ENCODE results near the gene ADAMTS3. TPM values are rescaled to one million over a fixed set of nuclear protein-coding genes. Genes with fewer than 3 reads are reported as not detected.

Gene ADAMTS3
- total RNA-seq, 1 experiment from 2014 or later, result 4.4 TPM

DNA sequence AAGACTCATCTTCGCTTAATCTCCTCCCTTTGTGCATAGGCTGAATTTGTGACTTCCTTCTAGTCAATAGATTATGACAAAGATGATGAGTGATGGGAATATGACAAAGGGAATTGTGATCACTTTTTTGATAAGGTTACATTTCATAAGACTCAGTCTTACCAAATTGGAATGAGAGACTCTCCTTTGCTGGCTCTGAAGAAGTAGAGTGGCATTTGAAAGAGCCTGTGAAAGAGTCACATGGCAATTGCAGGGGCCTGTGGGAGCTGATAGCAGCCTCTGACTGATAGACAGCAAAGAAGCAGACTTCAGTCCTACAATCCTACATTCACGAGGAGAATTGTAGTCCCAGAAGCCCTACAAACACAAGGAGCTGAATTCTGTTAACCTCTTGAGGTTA, 44.9 kb upstream of the ADAMTS3 start:
- Mint-ChIP-seq H3K4me3 (no peak overlapping the region), H3K27ac (no peak overlapping the region), H3K36me3 (no peaks in the 10 kb centered on the region), H3K4me1 (no peaks in the 10 kb centered on the region), H3K27me3 (ENCODE audit: low read depth) (no peaks in the 10 kb centered on the region; the same call in 1 of the 2 replicates), H3K9me3 (peaks cover 3% of the 10 kb centered on the region)
- DNase-seq (ENCODE audit: low spot score) (no peak), ATAC-seq (no peak)
- ChIA-PET POLR2A (no interaction called here), CTCF (interaction anchor here (1.2 kb wide), 1 partner anchor 46 kb away, joined by 4 read pairs; no protein-coding TSS in a partner anchor)
- TF ChIP-seq, protein P1, sequence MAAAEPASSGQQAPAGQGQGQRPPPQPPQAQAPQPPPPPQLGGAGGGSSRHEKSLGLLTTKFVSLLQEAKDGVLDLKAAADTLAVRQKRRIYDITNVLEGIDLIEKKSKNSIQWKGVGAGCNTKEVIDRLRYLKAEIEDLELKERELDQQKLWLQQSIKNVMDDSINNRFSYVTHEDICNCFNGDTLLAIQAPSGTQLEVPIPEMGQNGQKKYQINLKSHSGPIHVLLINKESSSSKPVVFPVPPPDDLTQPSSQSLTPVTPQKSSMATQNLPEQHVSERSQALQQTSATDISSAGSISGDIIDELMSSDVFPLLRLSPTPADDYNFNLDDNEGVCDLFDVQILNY (CRISPR knock-in tag; IDR thresholded peaks at IDR 0.05), result no peak

DNA sequence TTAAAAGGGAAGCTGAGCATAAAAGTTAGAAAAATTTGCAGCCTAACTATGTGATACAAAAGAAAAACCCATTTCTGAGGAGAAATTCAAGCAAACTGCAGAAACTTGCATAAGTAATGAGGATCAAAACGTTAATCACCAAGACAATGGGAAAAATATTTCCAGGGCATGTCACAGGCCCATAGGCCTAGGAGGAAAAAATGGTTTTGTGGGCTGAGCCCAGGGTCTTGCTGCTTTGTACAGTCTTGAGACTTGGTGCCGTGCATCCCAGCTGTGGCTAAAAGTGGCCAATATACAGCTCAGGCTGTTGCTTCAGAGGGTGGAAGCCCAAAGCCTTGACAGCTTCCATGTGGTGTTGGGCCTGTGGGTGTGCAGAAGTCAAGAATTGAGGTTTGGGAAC, 37.7 kb upstream of the ADAMTS3 start:
- no peak for DNase-seq (ENCODE audit: low spot score)
- TF ChIP-seq, protein P2, sequence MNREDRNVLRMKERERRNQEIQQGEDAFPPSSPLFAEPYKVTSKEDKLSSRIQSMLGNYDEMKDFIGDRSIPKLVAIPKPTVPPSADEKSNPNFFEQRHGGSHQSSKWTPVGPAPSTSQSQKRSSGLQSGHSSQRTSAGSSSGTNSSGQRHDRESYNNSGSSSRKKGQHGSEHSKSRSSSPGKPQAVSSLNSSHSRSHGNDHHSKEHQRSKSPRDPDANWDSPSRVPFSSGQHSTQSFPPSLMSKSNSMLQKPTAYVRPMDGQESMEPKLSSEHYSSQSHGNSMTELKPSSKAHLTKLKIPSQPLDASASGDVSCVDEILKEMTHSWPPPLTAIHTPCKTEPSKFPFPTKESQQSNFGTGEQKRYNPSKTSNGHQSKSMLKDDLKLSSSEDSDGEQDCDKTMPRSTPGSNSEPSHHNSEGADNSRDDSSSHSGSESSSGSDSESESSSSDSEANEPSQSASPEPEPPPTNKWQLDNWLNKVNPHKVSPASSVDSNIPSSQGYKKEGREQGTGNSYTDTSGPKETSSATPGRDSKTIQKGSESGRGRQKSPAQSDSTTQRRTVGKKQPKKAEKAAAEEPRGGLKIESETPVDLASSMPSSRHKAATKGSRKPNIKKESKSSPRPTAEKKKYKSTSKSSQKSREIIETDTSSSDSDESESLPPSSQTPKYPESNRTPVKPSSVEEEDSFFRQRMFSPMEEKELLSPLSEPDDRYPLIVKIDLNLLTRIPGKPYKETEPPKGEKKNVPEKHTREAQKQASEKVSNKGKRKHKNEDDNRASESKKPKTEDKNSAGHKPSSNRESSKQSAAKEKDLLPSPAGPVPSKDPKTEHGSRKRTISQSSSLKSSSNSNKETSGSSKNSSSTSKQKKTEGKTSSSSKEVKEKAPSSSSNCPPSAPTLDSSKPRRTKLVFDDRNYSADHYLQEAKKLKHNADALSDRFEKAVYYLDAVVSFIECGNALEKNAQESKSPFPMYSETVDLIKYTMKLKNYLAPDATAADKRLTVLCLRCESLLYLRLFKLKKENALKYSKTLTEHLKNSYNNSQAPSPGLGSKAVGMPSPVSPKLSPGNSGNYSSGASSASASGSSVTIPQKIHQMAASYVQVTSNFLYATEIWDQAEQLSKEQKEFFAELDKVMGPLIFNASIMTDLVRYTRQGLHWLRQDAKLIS (CRISPR knock-in tag; IDR thresholded peaks at IDR 0.05; ENCODE audit: borderline replicate concordance), result no peak
- no peak for TF ChIP-seq HMGXB4 (CRISPR knock-in tag; IDR thresholded peaks at IDR 0.05)
- TF ChIP-seq ZNF121 (CRISPR knock-in tag; IDR thresholded peaks at IDR 0.05), result peak; percentile 60; the same call in 1 of the 2 replicates
- no peak for TF ChIP-seq OVOL2 (CRISPR knock-in tag; IDR thresholded peaks at IDR 0.05; ENCODE audit: borderline replicate concordance)
- TF ChIP-seq SMAD4 (CRISPR knock-in tag; IDR thresholded peaks at IDR 0.05), result no peak
- Mint-ChIP-seq H3K27me3 (ENCODE audit: low read depth) (no peaks in the 10 kb centered on the region; the same call in 1 of the 2 replicates), H3K4me3 (no peak overlapping the region), H3K36me3 (peaks cover 26% of the 10 kb centered on the region), H3K27ac (no peak overlapping the region), H3K9me3 (peaks cover 47% of the 10 kb centered on the region), H3K4me1 (no peaks in the 10 kb centered on the region)
- ATAC-seq, result no peak
- CTCF ChIA-PET, result no interaction called here
- POLR2A ChIA-PET, result no interaction called here

DNA sequence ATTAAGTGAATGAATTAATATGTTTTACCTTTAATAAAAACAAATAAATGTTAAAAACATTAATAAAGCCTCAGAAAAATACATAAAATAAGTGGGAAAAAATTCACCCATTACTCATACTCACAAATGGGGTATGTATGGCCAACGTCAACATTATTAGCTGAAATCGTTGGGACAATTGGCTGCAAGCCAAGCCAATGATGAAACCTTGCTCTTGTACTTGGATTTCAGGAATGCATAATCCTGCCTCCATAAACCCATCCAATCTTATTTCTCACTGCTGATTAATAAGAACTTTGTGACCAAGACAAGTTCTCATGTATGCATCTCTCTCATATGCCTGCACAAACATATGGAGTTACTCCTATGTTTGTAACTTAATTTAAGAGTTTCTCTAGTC, 35.3 kb upstream of the ADAMTS3 start:
- no peaks in the 10 kb centered on the region for H3K4me1 Mint-ChIP-seq
- POLR2A ChIA-PET, result no interaction called here
- no peak for ATAC-seq
- H3K9me3 Mint-ChIP-seq, result peaks cover 50% of the 10 kb centered on the region
- CTCF ChIA-PET, result no interaction called here
- H3K27ac Mint-ChIP-seq, result no peak overlapping the region
- no peaks in the 10 kb centered on the region; the same call in 1 of the 2 replicates for H3K27me3 Mint-ChIP-seq (ENCODE audit: low read depth)
- DNase-seq (ENCODE audit: low spot score), result no peak
- TF ChIP-seq KAT7 (CRISPR knock-in tag; IDR thresholded peaks at IDR 0.05; ENCODE audit: borderline replicate concordance) (no peak), HMGA2 (CRISPR knock-in tag; IDR thresholded peaks at IDR 0.05) (0 out of 2 replicates have a peak, but pooled peaks have one; percentile 6)
- H3K36me3 Mint-ChIP-seq, result peaks cover 26% of the 10 kb centered on the region
- H3K4me3 Mint-ChIP-seq, result no peak overlapping the region

DNA sequence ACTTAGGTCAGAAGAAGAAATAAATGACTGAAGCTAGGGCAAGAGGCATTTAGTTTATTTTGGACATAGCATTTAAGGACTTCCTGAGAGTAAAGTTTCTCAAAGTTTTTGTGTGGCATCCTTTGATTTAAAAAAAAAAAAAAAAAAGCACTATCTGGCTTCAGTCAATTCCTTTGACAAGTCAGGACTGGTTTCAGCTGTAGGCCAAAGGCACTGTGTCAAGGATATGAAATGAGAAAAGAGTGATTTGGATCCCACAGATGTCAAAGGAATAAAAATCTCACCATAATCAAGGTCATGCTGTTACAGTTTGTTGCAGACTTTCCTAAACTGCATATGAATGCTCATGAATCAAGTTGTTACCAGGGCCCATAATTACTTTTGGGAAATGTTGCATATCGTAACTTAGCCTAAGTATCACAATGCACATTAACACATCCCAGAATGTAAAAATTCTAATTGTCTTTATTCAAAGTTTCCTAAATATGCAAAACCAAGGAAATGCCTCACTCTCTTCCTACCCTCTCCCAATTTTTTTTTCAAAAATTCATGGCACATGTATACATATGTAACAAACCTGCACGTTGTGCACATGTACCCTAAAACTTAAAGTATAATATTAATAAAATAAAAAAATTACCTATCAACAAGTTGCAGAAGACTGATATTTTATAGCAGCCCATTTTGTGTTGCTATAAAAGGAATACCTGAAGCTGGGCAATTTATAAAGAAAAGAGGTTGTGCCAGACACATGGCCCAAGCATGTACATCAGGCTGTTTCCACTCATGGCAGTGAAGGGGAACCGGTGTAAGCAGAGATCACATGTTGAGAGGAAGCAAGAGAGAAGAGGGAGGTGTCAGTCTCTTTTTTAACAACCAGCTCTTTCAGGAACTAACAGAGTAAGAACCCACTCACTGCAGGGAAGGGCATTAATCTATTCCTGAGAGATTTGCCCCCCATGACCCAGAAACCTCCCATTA, 33.7 kb upstream of the ADAMTS3 start:
- DNase-seq (ENCODE audit: low spot score) (no peak), ATAC-seq (no peak)
- peaks cover 42% of the 10 kb centered on the region for H3K9me3 Mint-ChIP-seq
- H3K27me3 Mint-ChIP-seq (ENCODE audit: low read depth), result no peaks in the 10 kb centered on the region
- CTCF ChIA-PET, result no interaction called here
- POLR2A ChIA-PET, result interaction anchor here (0.6 kb wide), 1 partner anchor 35 kb away, joined by 3 read pairs; no protein-coding TSS in a partner anchor
- no peak overlapping the region for H3K27ac Mint-ChIP-seq
- H3K4me3 Mint-ChIP-seq, result no peak overlapping the region
- H3K36me3 Mint-ChIP-seq, result peaks cover 23% of the 10 kb centered on the region
- no peaks in the 10 kb centered on the region for H3K4me1 Mint-ChIP-seq
- no peak for TF ChIP-seq ZNF232 (CRISPR knock-in tag; IDR thresholded peaks at IDR 0.05)
- no peak for TF ChIP-seq ZNF671 (CRISPR knock-in tag; IDR thresholded peaks at IDR 0.05)
- no peak for TF ChIP-seq ATF2 (CRISPR knock-in tag; IDR thresholded peaks at IDR 0.05; ENCODE audit: borderline replicate concordance, low read depth)
- TF ChIP-seq, protein P3, sequence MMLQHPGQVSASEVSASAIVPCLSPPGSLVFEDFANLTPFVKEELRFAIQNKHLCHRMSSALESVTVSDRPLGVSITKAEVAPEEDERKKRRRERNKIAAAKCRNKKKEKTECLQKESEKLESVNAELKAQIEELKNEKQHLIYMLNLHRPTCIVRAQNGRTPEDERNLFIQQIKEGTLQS (CRISPR knock-in tag; conservative IDR thresholded peaks at IDR 0.05), result no peak
- no peak for TF ChIP-seq NFE2L1 (CRISPR knock-in tag; IDR thresholded peaks at IDR 0.05)
- TF ChIP-seq OVOL2 (CRISPR knock-in tag; IDR thresholded peaks at IDR 0.05; ENCODE audit: borderline replicate concordance), result no peak
- TF ChIP-seq USF1 (CRISPR knock-in tag; IDR thresholded peaks at IDR 0.05), result no peak
- no peak for TF ChIP-seq RORB (CRISPR knock-in tag; IDR thresholded peaks at IDR 0.05)
- no peak for TF ChIP-seq ESRRA (CRISPR knock-in tag; IDR thresholded peaks at IDR 0.05; ENCODE audit: borderline replicate concordance)
- no peak for TF ChIP-seq ZNF423 (CRISPR knock-in tag; IDR thresholded peaks at IDR 0.05)
- no peak for TF ChIP-seq TEAD4 (CRISPR knock-in tag; IDR thresholded peaks at IDR 0.05)
- TF ChIP-seq ATF1 (CRISPR knock-in tag; IDR thresholded peaks at IDR 0.05), result no peak
